Tibial nerve (tissue), 4 donors: ENCODE measurements around the gene MED13L. TPM values are rescaled to one million over a fixed set of nuclear protein-coding genes. Genes with fewer than 3 reads are reported as not detected.
A peak's percentile ranks its signal among the peaks of the same experiment; 100 is the strongest.

Experiments used
- DNase-seq, 2 donors: peaks; one replicate each; pipeline ENCODE4 v3.0.0-alpha.2; 2019; ENCODE audit warnings: low spot score in 2 of 2
- H3K27ac ChIP-seq, 4 donors: fragments of 200-600 bp; sonication (generic) in 3 of 4; one replicate each; pipeline ENCODE4 v1.5.1; 2017 to 2019; ENCODE audit warnings: mild to moderate bottlenecking in 1 of 4
- H3K27me3 ChIP-seq, 2 donors: fragments of 200-600 bp; sonication (generic) in 1 of 2; one replicate each; pipeline versions ENCODE4 v1.5.1 to v1.6.0; 2017 to 2019
- H3K36me3 ChIP-seq, 3 donors: fragments of 200-600 bp; sonication (generic); one replicate each; pipeline ENCODE4 v1.5.1; 2018 to 2019
- H3K4me1 ChIP-seq, 4 donors: fragments of 200-600 bp; sonication (generic) in 3 of 4; one replicate each; pipeline ENCODE4 v1.5.1; 2017 to 2019
- H3K4me3 ChIP-seq, 4 donors: fragments of 200-600 bp; sonication (generic) in 3 of 4; one replicate each; pipeline ENCODE4 v1.5.1; 2017 to 2019; ENCODE audit warnings: mild to moderate bottlenecking in 1 of 4, moderate library complexity in 1 of 4
- H3K9me3 ChIP-seq, 4 donors: fragments of 200-600 bp; sonication (generic) in 3 of 4; one replicate each; pipeline ENCODE4 v1.5.1; 2017 to 2019
- EP300 ChIP-seq, 2 donors: sonication (generic); formaldehyde crosslinking; IDR thresholded peaks; one replicate each; pipeline ENCODE4 v1.6.1; 2017; ENCODE audit warnings: antibody characterized with exemption in 2 of 2, mild to moderate bottlenecking in 1 of 2
- POLR2A ChIP-seq, 2 donors: fragments of 450-650 bp; IDR thresholded peaks; one replicate each; pipeline ENCODE4 v1.6.1; 2017; ENCODE audit warnings: antibody characterized with exemption in 2 of 2, mild to moderate bottlenecking in 2 of 2, moderate library complexity in 2 of 2
- WGBS, 2 donors: methylation state at CpG; one replicate each; pipeline ENCODE4 v1.1.5; 2018; 5-methylcytosine and 5-hydroxymethylcytosine counted together
- total RNA-seq, 4 donors: library from RNA; depleted of rRNA; stranded (reverse); fragments of >200 nt; gene quantifications; one replicate each; pipeline ENCODE4 v1.1.0, GENCODE V29; 2016
- TF ChIP-seq, protein P1 (sequence below), 5 experiments: fragments of 200-600 bp in 3 of 5; fragments of 450-650 bp in 2 of 5; sonication (generic) in 3 of 5; IDR thresholded peaks; one replicate each; pipeline ENCODE4 v1.5.1; 2016 to 2019; ENCODE audit warnings: antibody characterized with exemption in 5 of 5, mild to moderate bottlenecking in 3 of 5, moderate library complexity in 2 of 5

Gene MED13L
- total RNA-seq, result 100 to 1,000 TPM; 138 to 234 (median 218) TPM

DNA sequence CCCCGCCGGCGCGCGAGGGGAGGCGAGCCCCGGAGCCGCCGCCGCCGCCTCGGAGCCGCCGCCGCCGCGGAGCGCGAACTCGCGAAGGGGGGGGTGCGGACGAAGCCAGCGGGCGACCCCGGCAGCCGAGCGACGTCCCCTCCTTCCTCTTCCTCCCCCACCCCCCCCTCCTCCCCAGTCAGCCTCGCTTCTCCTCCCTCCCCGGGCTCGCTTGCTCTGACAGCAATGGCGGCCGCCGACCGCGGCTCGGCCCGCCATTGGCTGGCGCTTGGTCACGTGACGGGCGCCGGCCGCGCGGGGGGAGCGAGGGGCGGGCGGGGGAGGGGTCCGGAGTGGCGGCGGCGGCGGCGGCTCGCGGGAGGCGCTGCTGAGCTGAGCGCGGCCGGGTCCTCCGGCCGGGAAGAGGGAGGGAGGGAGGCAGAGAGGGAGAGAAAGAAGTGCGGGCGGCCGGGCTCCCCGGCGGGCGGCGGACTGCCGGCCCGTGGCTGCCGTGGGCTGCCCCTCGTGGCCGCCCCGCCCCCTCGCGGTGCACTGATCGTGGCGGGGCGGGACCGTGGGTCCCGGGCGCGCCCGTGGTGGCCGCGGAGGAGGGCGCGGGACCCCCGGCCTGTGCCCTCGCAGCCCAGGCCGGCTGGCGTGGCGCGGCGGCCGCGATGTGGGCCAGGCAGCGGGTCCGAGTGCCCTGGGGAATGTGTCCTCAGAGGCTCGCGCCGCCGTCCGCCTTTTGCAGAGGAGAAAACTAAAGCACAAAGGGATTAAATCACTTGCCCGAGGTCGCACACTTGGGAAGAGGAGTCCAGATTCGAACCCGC, at the start of gene MED13L:
MED13L (minus strand) TSS at position 227 of the 812 bp plus-strand sequence. CDS start 562 bp downstream, outside the sequence.
- Histone ChIP-seq H3K4me3 (peak within 1 kb of the TSS; percentile 65 to 83 (median 80)), H3K27me3 (no peaks in the 10 kb centered on the region), H3K4me1 (peaks cover 0 to 41% (median 12%) of the 10 kb centered on the region in 4 donors), H3K9me3 (no peaks in the 10 kb centered on the region), H3K36me3 (no peaks in the 10 kb centered on the region), H3K27ac (peak within 1 kb of the TSS; percentile 92 to 97 (median 96))
- TF ChIP-seq POLR2A (IDR thresholded peaks at IDR 0.05) (peak in 1 of 2 donors; percentile 73), EP300 (IDR thresholded peaks at IDR 0.05) (peak in 1 of 2 donors; percentile 55)
- TF ChIP-seq, protein P1, sequence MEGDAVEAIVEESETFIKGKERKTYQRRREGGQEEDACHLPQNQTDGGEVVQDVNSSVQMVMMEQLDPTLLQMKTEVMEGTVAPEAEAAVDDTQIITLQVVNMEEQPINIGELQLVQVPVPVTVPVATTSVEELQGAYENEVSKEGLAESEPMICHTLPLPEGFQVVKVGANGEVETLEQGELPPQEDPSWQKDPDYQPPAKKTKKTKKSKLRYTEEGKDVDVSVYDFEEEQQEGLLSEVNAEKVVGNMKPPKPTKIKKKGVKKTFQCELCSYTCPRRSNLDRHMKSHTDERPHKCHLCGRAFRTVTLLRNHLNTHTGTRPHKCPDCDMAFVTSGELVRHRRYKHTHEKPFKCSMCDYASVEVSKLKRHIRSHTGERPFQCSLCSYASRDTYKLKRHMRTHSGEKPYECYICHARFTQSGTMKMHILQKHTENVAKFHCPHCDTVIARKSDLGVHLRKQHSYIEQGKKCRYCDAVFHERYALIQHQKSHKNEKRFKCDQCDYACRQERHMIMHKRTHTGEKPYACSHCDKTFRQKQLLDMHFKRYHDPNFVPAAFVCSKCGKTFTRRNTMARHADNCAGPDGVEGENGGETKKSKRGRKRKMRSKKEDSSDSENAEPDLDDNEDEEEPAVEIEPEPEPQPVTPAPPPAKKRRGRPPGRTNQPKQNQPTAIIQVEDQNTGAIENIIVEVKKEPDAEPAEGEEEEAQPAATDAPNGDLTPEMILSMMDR (IDR thresholded peaks at IDR 0.05), result peak; percentile 39 to 93 (median 76)
- WGBS, 2 donors, result 1% methylated on average over 68 to 87 of the region's 111 CpGs
- DNase-seq, result peak; percentile 79 to 85

DNA sequence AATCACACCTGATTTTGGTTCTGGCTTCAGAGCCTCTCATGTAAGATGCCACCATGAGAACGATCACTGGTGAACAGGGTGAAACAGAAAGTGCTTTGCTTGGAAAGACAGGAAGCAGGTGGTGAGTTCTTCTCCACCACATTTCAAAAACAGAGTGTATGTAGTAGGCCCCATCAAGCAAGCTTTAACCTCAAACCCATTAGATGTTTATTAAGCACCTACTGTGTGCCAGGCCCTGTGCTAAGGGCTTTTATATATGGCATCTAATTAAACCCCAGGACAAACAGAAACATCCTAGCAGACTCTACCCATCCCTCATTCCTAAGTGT, 47.8 kb upstream of the MED13L start:
- Histone ChIP-seq H3K9me3 (no peaks in the 10 kb centered on the region), H3K4me3 (no peak overlapping the region), H3K36me3 (no peaks in the 10 kb centered on the region), H3K27me3 (no peaks in the 10 kb centered on the region), H3K4me1 (peaks cover 0 to 20% (median 7%) of the 10 kb centered on the region in 4 donors), H3K27ac (peak overlapping the region in 1 of 4 donors; percentile 63)
- no peak for DNase-seq
- TF ChIP-seq POLR2A (IDR thresholded peaks at IDR 0.05), result no peak
- TF ChIP-seq, protein P1 (IDR thresholded peaks at IDR 0.05), result no peak
- no peak for TF ChIP-seq EP300 (IDR thresholded peaks at IDR 0.05)
- 72 to 85% methylated on average over 1 of the region's 1 CpG for WGBS, 2 donors

DNA sequence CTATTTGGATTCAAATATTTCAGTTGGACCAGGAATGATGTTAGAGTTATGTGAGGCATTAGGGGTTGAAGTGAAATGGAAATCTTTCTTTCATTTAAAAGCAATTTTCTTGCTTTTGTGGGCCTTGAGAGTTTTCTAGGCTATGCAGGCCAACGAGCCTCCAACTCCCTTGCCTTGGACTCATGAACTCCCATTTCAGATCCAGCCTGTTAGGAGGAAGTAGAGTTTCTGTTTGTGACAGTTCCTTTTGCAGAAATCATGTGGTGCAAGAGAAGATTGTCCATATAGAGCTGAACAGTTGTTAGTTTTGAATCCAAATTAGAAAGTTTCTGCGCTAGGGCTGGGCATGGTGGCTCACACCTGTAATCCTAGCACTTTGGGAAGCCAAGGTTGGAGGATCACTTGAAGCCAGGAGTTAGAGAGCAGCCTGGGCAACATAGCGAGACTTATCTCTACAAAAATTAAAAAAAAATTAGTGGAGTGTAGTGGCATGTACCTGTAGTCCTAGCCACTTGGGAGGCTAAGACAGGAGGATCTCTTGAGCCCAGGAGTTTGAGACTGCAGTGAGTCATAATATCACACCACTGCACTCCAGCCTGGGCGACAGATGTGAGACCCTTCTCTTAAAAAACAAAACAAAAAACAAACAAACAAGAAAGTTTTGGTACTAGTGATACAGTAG, 47.3 kb upstream of the MED13L start:
- H3K36me3 ChIP-seq, result no peaks in the 10 kb centered on the region
- H3K9me3 ChIP-seq, result no peaks in the 10 kb centered on the region
- peak overlapping the region in 2 of 4 donors; percentile 38 to 63 for H3K27ac ChIP-seq
- TF ChIP-seq POLR2A (IDR thresholded peaks at IDR 0.05) (no peak), EP300 (IDR thresholded peaks at IDR 0.05) (no peak)
- TF ChIP-seq, protein P1 (IDR thresholded peaks at IDR 0.05), result no peak
- no peak overlapping the region for H3K4me3 ChIP-seq
- no peak for DNase-seq
- peaks cover 0 to 25% (median 11%) of the 10 kb centered on the region in 4 donors for H3K4me1 ChIP-seq
- WGBS, 2 donors, result 65% methylated on average over 4 of the region's 4 CpGs
- H3K27me3 ChIP-seq, result no peaks in the 10 kb centered on the region

DNA sequence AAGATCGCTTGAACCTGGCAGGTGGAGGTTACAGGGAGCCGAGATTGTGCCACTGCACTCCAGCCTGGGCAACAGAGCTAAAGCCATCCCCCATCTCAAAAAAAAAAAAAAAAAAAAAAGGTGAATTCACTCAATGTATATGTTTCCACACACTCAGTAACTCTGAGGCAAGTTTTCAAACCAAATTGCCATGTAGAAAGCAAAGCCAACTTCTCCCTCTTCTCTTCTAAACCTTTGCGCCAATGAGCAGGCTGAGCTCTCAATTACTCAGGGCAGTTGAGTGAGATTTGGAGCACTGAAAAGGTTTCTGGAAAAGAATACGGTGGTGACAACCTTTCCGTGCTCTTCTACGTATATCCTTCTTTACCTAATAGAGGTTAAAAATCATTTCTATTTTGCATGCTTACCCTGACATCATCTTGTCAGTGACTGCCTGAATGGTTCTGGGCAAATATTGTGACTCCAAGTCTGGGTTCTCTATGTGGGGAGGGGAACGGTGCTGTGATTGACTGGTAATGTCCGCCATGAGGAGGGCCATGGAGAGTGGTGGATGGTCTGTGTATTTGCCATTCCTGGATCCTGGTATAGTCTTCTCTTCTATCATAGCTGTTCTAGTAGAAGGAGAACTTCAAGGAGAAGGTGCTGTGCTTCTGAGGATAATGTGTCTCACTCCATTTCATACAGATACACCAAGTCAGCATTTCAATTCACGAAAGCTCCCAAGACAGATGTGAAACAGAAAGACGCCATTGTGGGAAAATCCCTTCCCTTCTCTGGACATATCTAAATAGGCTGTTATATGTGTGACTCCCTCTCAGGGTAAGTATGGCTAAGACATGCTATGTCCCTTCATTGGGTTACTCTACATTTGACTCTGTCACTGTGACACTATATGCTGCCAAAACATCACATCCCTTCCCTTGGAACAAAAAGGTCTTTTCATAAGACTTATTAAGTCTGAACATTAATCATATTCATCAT, 46.2 kb upstream of the MED13L start:
- Histone ChIP-seq H3K36me3 (no peaks in the 10 kb centered on the region), H3K4me1 (peaks cover 0 to 36% (median 21%) of the 10 kb centered on the region in 4 donors), H3K27ac (peak overlapping the region in 1 of 4 donors; percentile 63), H3K9me3 (no peaks in the 10 kb centered on the region), H3K27me3 (no peaks in the 10 kb centered on the region), H3K4me3 (no peak overlapping the region)
- TF ChIP-seq, protein P1 (IDR thresholded peaks at IDR 0.05), result no peak
- TF ChIP-seq POLR2A (IDR thresholded peaks at IDR 0.05), result no peak
- no peak for TF ChIP-seq EP300 (IDR thresholded peaks at IDR 0.05)
- 79 to 80% methylated on average over 10 of the region's 10 CpGs for WGBS, 2 donors
- no peak for DNase-seq
